Measurements from ENCODE around the gene ABHD17A. TPM values are rescaled to one million over a fixed set of nuclear protein-coding genes. Genes with fewer than 3 reads are reported as not detected.
"Not testable (repeated sequence)": the region's sequence is repeated elsewhere in the genome, so short reads cannot be mapped to it uniquely, and the experiment has no call there.

ABHD17A gene
- polyA plus RNA-seq, 3 donors: 69.8 to 96.1 (median 79.0) TPM

- H3K4me2 ChIP-seq (replicated peaks; ENCODE audit: extremely low read depth, low read length, poor library complexity, severe bottlenecking): no peak overlapping the region
- Mint-ChIP-seq H3K27ac (peak overlapping the region in 1 of 7 donors; percentile 54), H3K36me3 (peaks cover 16 to 28% of the 10 kb centered on the region in 2 donors), H3K4me1 (peaks cover 31% of the 10 kb centered on the region), H3K9me3 (peaks cover 0 to 1% (median 0%) of the 10 kb centered on the region in 7 donors), H3K27me3 (ENCODE audit: low read depth in 3 of 3) (peaks cover 0 to 2% (median 0%) of the 10 kb centered on the region in 3 donors), H3K4me3 (no peak overlapping the region)
- H3K27ac ChIP-seq (ENCODE audit: low read depth in 1 of 2, low read length in 2 of 2): no peak overlapping the region
- TF ChIP-seq CTCF (IDR thresholded peaks at IDR 0.05): no peak
- WGBS (ENCODE audit: insufficient coverage): 99% methylated on average over 15 of the region's 35 CpGs
- no peak overlapping the region for H2AFZ ChIP-seq (ENCODE audit: insufficient read depth, low read depth, low read length, poor library complexity, severe bottlenecking)
- no peak overlapping the region for H3K4me3 ChIP-seq (replicated peaks in 1 of 3; ENCODE audit: low read depth in 2 of 3, low read length in 3 of 3)
- H3K9ac ChIP-seq (ENCODE audit: insufficient read depth, low read length, poor library complexity, severe bottlenecking): no peak overlapping the region
- H3K79me2 ChIP-seq (ENCODE audit: insufficient read depth, low read length): peaks cover 46% of the 10 kb centered on the region
- intact Hi-C loops (cut with micrococcal nuclease): no loop called here
- H3K9me3 ChIP-seq (replicated peaks in 1 of 2; ENCODE audit: control insufficient read depth in 1 of 2, insufficient read depth in 1 of 2, low read length in 2 of 2): no peaks in the 10 kb centered on the region
- peaks cover 11 to 18% of the 10 kb centered on the region in 2 donors for H3K36me3 ChIP-seq (replicated peaks in 1 of 2; ENCODE audit: control insufficient read depth in 1 of 2, insufficient read depth in 2 of 2, low read length in 2 of 2)
- peaks cover 36 to 40% of the 10 kb centered on the region in 2 donors for H3K4me1 ChIP-seq (ENCODE audit: control insufficient read depth in 1 of 2, insufficient read depth in 2 of 2, low read length in 2 of 2)
- peaks cover 42% of the 10 kb centered on the region for H4K20me1 ChIP-seq (ENCODE audit: insufficient read depth, low read length)
- H3K27me3 ChIP-seq (ENCODE audit: control insufficient read depth in 2 of 2, insufficient read depth in 2 of 2, low read length in 2 of 2): no peaks in the 10 kb centered on the region
- DNase-seq: no peak
Observed at GRCh38 chr19:1880611-1881392, 4.5 kb downstream of the ABHD17A start.

- H3K9me3 Mint-ChIP-seq; H3K9ac ChIP-seq (ENCODE audit: insufficient read depth, low read length, poor library complexity, severe bottlenecking); H3K27me3 Mint-ChIP-seq (ENCODE audit: low read depth in 3 of 3); H3K4me2 ChIP-seq (replicated peaks; ENCODE audit: extremely low read depth, low read length, poor library complexity, severe bottlenecking); H3K4me3 Mint-ChIP-seq; DNase-seq; H2AFZ ChIP-seq (ENCODE audit: insufficient read depth, low read depth, low read length, poor library complexity, severe bottlenecking); intact Hi-C loops (cut with micrococcal nuclease); H3K27me3 ChIP-seq (ENCODE audit: control insufficient read depth in 2 of 2, insufficient read depth in 2 of 2, low read length in 2 of 2); H3K4me3 ChIP-seq (replicated peaks in 1 of 3; ENCODE audit: low read depth in 2 of 3, low read length in 3 of 3); H3K27ac ChIP-seq (ENCODE audit: low read depth in 1 of 2, low read length in 2 of 2); H3K9me3 ChIP-seq (replicated peaks in 1 of 2; ENCODE audit: control insufficient read depth in 1 of 2, insufficient read depth in 1 of 2, low read length in 2 of 2): not testable (repeated sequence)
- peaks cover 50% of the 10 kb centered on the region for H4K20me1 ChIP-seq (ENCODE audit: insufficient read depth, low read length)
- H3K79me2 ChIP-seq (ENCODE audit: insufficient read depth, low read length): peaks cover 53% of the 10 kb centered on the region
- peaks cover 11 to 18% of the 10 kb centered on the region in 2 donors for H3K36me3 ChIP-seq (replicated peaks in 1 of 2; ENCODE audit: control insufficient read depth in 1 of 2, insufficient read depth in 2 of 2, low read length in 2 of 2)
- Mint-ChIP-seq H3K36me3 (peaks cover 16 to 28% of the 10 kb centered on the region in 2 donors), H3K27ac (peak overlapping the region in 2 of 7 donors; percentile 16 to 54), H3K4me1 (peaks cover 35% of the 10 kb centered on the region)
- WGBS (ENCODE audit: insufficient coverage): 90% methylated on average over 6 of the region's 17 CpGs
- peaks cover 35 to 41% of the 10 kb centered on the region in 2 donors for H3K4me1 ChIP-seq (ENCODE audit: control insufficient read depth in 1 of 2, insufficient read depth in 2 of 2, low read length in 2 of 2)
Observed at GRCh38 chr19:1879982-1880381, 5.3 kb downstream of the ABHD17A start.

- H3K27ac Mint-ChIP-seq; H3K27me3 ChIP-seq (ENCODE audit: control insufficient read depth in 2 of 2, insufficient read depth in 2 of 2, low read length in 2 of 2); H2AFZ ChIP-seq (ENCODE audit: insufficient read depth, low read depth, low read length, poor library complexity, severe bottlenecking); H3K27ac ChIP-seq (ENCODE audit: low read depth in 1 of 2, low read length in 2 of 2); H3K4me2 ChIP-seq (replicated peaks; ENCODE audit: extremely low read depth, low read length, poor library complexity, severe bottlenecking); intact Hi-C loops (cut with micrococcal nuclease); DNase-seq; H3K9me3 Mint-ChIP-seq; H3K9me3 ChIP-seq (replicated peaks in 1 of 2; ENCODE audit: control insufficient read depth in 1 of 2, insufficient read depth in 1 of 2, low read length in 2 of 2); H3K4me3 Mint-ChIP-seq; H3K9ac ChIP-seq (ENCODE audit: insufficient read depth, low read length, poor library complexity, severe bottlenecking); H3K27me3 Mint-ChIP-seq (ENCODE audit: low read depth in 3 of 3); H3K4me3 ChIP-seq (replicated peaks in 1 of 3; ENCODE audit: low read depth in 2 of 3, low read length in 3 of 3): not testable (repeated sequence)
- H3K4me1 ChIP-seq (ENCODE audit: control insufficient read depth in 1 of 2, insufficient read depth in 2 of 2, low read length in 2 of 2): peaks cover 37 to 42% of the 10 kb centered on the region in 2 donors
- Mint-ChIP-seq H3K4me1 (peaks cover 36% of the 10 kb centered on the region), H3K36me3 (peaks cover 15 to 28% of the 10 kb centered on the region in 2 donors)
- peaks cover 53% of the 10 kb centered on the region for H3K79me2 ChIP-seq (ENCODE audit: insufficient read depth, low read length)
- peaks cover 54% of the 10 kb centered on the region for H4K20me1 ChIP-seq (ENCODE audit: insufficient read depth, low read length)
- WGBS (ENCODE audit: insufficient coverage): 100% methylated on average over 4 of the region's 8 CpGs
- peaks cover 11 to 20% of the 10 kb centered on the region in 2 donors for H3K36me3 ChIP-seq (replicated peaks in 1 of 2; ENCODE audit: control insufficient read depth in 1 of 2, insufficient read depth in 2 of 2, low read length in 2 of 2)
Observed at GRCh38 chr19:1878583-1878982, 6.7 kb downstream of the ABHD17A start.

GRCh38 chr19:1877280-1877660, 8.0 kb downstream of the ABHD17A start:
- Mint-ChIP-seq H3K4me1 (peaks cover 25% of the 10 kb centered on the region), H3K36me3 (peaks cover 13 to 27% of the 10 kb centered on the region in 2 donors)
- H2AFZ ChIP-seq (ENCODE audit: insufficient read depth, low read depth, low read length, poor library complexity, severe bottlenecking); H3K9me3 ChIP-seq (replicated peaks in 1 of 2; ENCODE audit: control insufficient read depth in 1 of 2, insufficient read depth in 1 of 2, low read length in 2 of 2); H3K9ac ChIP-seq (ENCODE audit: insufficient read depth, low read length, poor library complexity, severe bottlenecking); H3K4me2 ChIP-seq (replicated peaks; ENCODE audit: extremely low read depth, low read length, poor library complexity, severe bottlenecking); DNase-seq; H3K9me3 Mint-ChIP-seq; H3K27me3 ChIP-seq (ENCODE audit: control insufficient read depth in 2 of 2, insufficient read depth in 2 of 2, low read length in 2 of 2); H3K4me3 Mint-ChIP-seq; H3K27ac Mint-ChIP-seq; H3K27ac ChIP-seq (ENCODE audit: low read depth in 1 of 2, low read length in 2 of 2); intact Hi-C loops (cut with micrococcal nuclease); H3K4me3 ChIP-seq (replicated peaks in 1 of 3; ENCODE audit: low read depth in 2 of 3, low read length in 3 of 3); H3K27me3 Mint-ChIP-seq (ENCODE audit: low read depth in 3 of 3): not testable (repeated sequence)
- 83% methylated on average over 16 of the region's 47 CpGs for WGBS (ENCODE audit: insufficient coverage)
- H3K36me3 ChIP-seq (replicated peaks in 1 of 2; ENCODE audit: control insufficient read depth in 1 of 2, insufficient read depth in 2 of 2, low read length in 2 of 2): peaks cover 23 to 28% of the 10 kb centered on the region in 2 donors
- peaks cover 53% of the 10 kb centered on the region for H3K79me2 ChIP-seq (ENCODE audit: insufficient read depth, low read length)
- peaks cover 54% of the 10 kb centered on the region for H4K20me1 ChIP-seq (ENCODE audit: insufficient read depth, low read length)
- peaks cover 28 to 33% of the 10 kb centered on the region in 2 donors for H3K4me1 ChIP-seq (ENCODE audit: control insufficient read depth in 1 of 2, insufficient read depth in 2 of 2, low read length in 2 of 2)

All from CD14-positive monocyte (primary cell).